SK-N-SH treated with all-trans-retinoic acid at 6 μM for 48 hours (cell line): ENCODE results near the gene NPFFR1.

ENCODE experiments used
- ATAC-seq: fragments of 200-7000 bp; cut with Tn5 transposase; 3 replicates; pipeline ENCODE4 v1.9.1; 2020; ENCODE audit warnings: mild to moderate bottlenecking, moderate library complexity
- ARNTL ChIP-seq: fragments of 450-650 bp; formaldehyde crosslinking; IDR thresholded peaks from 2 replicates; pipeline ENCODE4 v1.5.0; 2020; ENCODE audit warnings: low read depth, mild to moderate bottlenecking, moderate library complexity, borderline replicate concordance
- BACH2 ChIP-seq: fragments of 250-450 bp; sonication (Bioruptor Pico); IDR thresholded peaks from 2 replicates; pipeline ENCODE4 v1.9.0; 2021; ENCODE audit warnings: mild to moderate bottlenecking, borderline replicate concordance
- ESRRG ChIP-seq: fragments of 250-450 bp; sonication (Bioruptor Pico); IDR thresholded peaks from 2 replicates; pipeline ENCODE4 v1.6.1; 2021; ENCODE audit warnings: mild to moderate bottlenecking
- GLIS3 ChIP-seq: fragments of 250-450 bp; sonication (Bioruptor Pico); IDR thresholded peaks from 2 replicates; pipeline ENCODE4 v1.5.0; 2020; ENCODE audit warnings: mild to moderate bottlenecking, moderate library complexity
- ISL1 ChIP-seq: fragments of 250-450 bp; sonication (Bioruptor Pico); IDR thresholded peaks from 2 replicates; pipeline ENCODE4 v2.1.2; 2022; ENCODE audit warnings: mild to moderate bottlenecking, moderate library complexity
- OSR1 ChIP-seq: fragments of 250-450 bp; sonication (Bioruptor Pico); IDR thresholded peaks from 2 replicates; pipeline ENCODE4 v1.8.0; 2022; ENCODE audit warnings: moderate library complexity, mild to moderate bottlenecking, inconsistent platforms
- PPARA ChIP-seq: fragments of 250-450 bp; sonication (Bioruptor Pico); IDR thresholded peaks from 2 replicates; pipeline ENCODE4 v1.5.0; 2020; ENCODE audit warnings: mild to moderate bottlenecking, borderline replicate concordance
- RARB ChIP-seq: fragments of 250-450 bp; sonication (Bioruptor Pico); IDR thresholded peaks from 2 replicates; pipeline ENCODE4 v1.8.0; 2021; ENCODE audit warnings: mild to moderate bottlenecking, moderate library complexity
- SNAI2 ChIP-seq: fragments of 250-450 bp; sonication (Bioruptor Pico); IDR thresholded peaks from 2 replicates; pipeline ENCODE4 v1.5.0; 2020; ENCODE audit warnings: mild to moderate bottlenecking, moderate library complexity
- TCF4 ChIP-seq: fragments of 250-450 bp; sonication (Bioruptor Pico); IDR thresholded peaks from 2 replicates; pipeline ENCODE4 v1.8.0; 2021; ENCODE audit warnings: mild to moderate bottlenecking, moderate library complexity, borderline replicate concordance
- TOX ChIP-seq: fragments of 250-450 bp; sonication (Bioruptor Pico); IDR thresholded peaks from 2 replicates; pipeline ENCODE4 v1.8.0; 2021; ENCODE audit warnings: mild to moderate bottlenecking, moderate library complexity, borderline replicate concordance
- ZC3H10 ChIP-seq: fragments of 250-450 bp; sonication (Bioruptor Pico); IDR thresholded peaks from 2 replicates; pipeline ENCODE4 v1.5.1; 2021; ENCODE audit warnings: mild to moderate bottlenecking, moderate library complexity
- ZFP3 ChIP-seq: fragments of 250-450 bp; sonication (Bioruptor Pico); IDR thresholded peaks from 2 replicates; pipeline ENCODE4 v1.5.0; 2020; ENCODE audit warnings: mild to moderate bottlenecking, moderate library complexity
- ZNF565 ChIP-seq: fragments of 450-650 bp; formaldehyde crosslinking; conservative IDR thresholded peaks from 2 replicates; pipeline ENCODE4 v1.5.0; 2020; ENCODE audit warnings: low read depth, mild to moderate bottlenecking, moderate library complexity
- ZNF70 ChIP-seq: fragments of 450-650 bp; formaldehyde crosslinking; IDR thresholded peaks from 2 replicates; pipeline ENCODE4 v1.5.0; 2020; ENCODE audit warnings: mild to moderate bottlenecking, moderate library complexity
- ZNF8 ChIP-seq: fragments of 450-650 bp; formaldehyde crosslinking; IDR thresholded peaks from 2 replicates; pipeline ENCODE4 v1.5.0; 2020; ENCODE audit warnings: mild to moderate bottlenecking, moderate library complexity
- TF ChIP-seq, protein P1 (sequence below): fragments of 250-450 bp; sonication (Bioruptor Pico); IDR thresholded peaks from 2 replicates; pipeline ENCODE4 v1.8.0; 2020; ENCODE audit warnings: mild to moderate bottlenecking, moderate library complexity, borderline replicate concordance
- TF ChIP-seq, protein P2 (sequence below): fragments of 250-450 bp; sonication (Bioruptor Pico); IDR thresholded peaks from 2 replicates; pipeline ENCODE4 v1.5.1; 2021; ENCODE audit warnings: mild to moderate bottlenecking, moderate library complexity
- TF ChIP-seq, protein P3 (sequence below): fragments of 250-450 bp; sonication (Bioruptor Pico); IDR thresholded peaks from 2 replicates; pipeline ENCODE4 v1.5.1; 2020; ENCODE audit warnings: low read depth, mild to moderate bottlenecking, moderate library complexity
- TF ChIP-seq, protein P4 (sequence below): fragments of 250-450 bp; sonication (Bioruptor Pico); IDR thresholded peaks from 2 replicates; pipeline ENCODE4 v1.5.0; 2020; ENCODE audit warnings: mild to moderate bottlenecking, moderate library complexity

Gene NPFFR1

DNA sequence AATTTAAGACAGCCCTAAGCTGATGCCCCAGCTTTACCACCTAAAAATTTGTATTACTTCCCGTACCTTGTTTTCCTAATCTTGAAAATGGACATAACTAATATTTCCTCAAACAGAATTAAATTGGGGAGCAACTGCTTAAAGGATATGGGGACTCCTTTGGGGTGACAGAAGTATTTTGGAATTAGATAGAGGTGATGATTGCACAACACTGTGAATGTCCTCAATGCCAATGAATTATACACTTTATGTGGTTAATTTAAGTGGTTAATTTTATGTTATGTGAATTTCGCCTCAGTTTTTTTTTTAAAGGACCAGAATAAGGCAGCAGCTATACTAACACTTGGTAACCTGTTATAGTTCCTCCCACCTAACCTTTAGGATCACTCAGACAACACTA lies 19.9 kb upstream of the NPFFR1 start:
- ATAC-seq, result no peak
- no peak for TF ChIP-seq RARB (CRISPR knock-in tag)
- TF ChIP-seq, protein P1, sequence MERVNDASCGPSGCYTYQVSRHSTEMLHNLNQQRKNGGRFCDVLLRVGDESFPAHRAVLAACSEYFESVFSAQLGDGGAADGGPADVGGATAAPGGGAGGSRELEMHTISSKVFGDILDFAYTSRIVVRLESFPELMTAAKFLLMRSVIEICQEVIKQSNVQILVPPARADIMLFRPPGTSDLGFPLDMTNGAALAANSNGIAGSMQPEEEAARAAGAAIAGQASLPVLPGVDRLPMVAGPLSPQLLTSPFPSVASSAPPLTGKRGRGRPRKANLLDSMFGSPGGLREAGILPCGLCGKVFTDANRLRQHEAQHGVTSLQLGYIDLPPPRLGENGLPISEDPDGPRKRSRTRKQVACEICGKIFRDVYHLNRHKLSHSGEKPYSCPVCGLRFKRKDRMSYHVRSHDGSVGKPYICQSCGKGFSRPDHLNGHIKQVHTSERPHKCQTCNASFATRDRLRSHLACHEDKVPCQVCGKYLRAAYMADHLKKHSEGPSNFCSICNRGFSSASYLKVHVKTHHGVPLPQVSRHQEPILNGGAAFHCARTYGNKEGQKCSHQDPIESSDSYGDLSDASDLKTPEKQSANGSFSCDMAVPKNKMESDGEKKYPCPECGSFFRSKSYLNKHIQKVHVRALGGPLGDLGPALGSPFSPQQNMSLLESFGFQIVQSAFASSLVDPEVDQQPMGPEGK (CRISPR knock-in tag), result no peak
- TF ChIP-seq TCF4 (CRISPR knock-in tag), result no peak
- no peak for TF ChIP-seq PPARA (CRISPR knock-in tag)
- no peak for TF ChIP-seq ZNF70
- no peak for TF ChIP-seq OSR1 (CRISPR knock-in tag)
- no peak for TF ChIP-seq ZC3H10 (CRISPR knock-in tag)
- no peak for TF ChIP-seq ISL1 (CRISPR knock-in tag)
- TF ChIP-seq GLIS3 (CRISPR knock-in tag), result no peak
- TF ChIP-seq, protein P2, sequence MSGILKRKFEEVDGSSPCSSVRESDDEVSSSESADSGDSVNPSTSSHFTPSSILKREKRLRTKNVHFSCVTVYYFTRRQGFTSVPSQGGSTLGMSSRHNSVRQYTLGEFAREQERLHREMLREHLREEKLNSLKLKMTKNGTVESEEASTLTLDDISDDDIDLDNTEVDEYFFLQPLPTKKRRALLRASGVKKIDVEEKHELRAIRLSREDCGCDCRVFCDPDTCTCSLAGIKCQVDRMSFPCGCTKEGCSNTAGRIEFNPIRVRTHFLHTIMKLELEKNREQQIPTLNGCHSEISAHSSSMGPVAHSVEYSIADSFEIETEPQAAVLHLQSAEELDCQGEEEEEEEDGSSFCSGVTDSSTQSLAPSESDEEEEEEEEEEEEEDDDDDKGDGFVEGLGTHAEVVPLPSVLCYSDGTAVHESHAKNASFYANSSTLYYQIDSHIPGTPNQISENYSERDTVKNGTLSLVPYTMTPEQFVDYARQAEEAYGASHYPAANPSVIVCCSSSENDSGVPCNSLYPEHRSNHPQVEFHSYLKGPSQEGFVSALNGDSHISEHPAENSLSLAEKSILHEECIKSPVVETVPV (CRISPR knock-in tag), result no peak
- TF ChIP-seq, all 23 proteins: peak for 0

DNA sequence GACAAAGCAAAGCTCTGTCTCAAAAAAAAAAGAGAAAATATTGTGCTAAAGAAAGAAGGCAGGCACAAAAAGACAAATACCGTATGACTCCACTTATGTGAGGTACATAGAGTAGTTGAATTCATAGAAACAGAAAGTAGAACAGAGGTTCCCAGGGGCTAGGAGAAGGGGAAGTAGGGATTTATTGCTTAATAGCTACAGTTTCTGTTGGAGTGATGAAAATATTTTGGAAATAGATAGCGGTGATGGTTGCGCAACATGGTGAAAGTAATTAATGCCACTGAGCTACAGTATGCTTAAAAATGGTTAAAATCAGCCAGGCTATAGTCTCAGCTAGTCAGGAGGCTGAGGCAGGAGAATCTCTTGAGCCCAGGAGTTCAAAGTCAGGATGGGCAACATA lies 18.5 kb upstream of the NPFFR1 start:
- TF ChIP-seq GLIS3 (CRISPR knock-in tag) (no peak), ESRRG (no peak)
- TF ChIP-seq, all 23 proteins: peak for 0
- no peak for ATAC-seq

DNA sequence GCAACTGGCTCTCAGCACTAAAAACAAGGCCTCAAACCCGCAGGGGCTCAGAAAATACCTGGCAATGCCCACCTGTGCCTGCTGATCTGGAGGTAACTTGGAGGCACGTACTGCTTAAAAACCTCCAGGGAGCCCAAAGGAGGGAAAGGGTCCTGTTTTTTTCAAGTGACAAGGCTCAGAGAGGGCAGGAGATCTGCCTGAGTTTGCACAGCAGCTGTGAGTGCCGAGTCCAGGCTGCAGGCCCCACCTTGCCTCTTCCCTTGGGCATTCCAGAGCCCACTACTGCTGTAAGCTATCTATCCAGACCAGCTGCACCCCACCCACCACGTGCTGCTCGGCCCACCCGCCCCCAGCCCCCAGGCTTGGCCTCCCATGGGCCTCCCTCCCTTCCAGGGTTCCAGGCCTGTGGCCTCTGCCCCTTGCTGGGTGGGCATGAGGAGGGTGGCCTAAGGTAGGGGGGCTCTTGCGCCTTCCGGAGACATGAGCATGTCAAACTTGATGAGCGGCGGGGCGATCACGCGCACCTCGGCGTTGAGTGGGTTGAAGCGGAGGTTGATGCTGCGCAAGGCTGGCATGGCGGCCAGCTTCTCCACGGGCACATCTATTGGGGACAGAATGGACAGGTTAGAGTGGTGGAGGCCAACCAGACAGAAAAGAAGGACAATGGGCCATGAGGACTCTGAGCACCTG lies 17.2 kb upstream of the NPFFR1 start:
- ATAC-seq, result no peak
- TF ChIP-seq BACH2 (CRISPR knock-in tag) (no peak), ZFP3 (CRISPR knock-in tag) (no peak), ARNTL (CRISPR knock-in tag) (no peak), ZC3H10 (CRISPR knock-in tag) (no peak), ZNF8 (CRISPR knock-in tag) (no peak), TCF4 (CRISPR knock-in tag) (no peak), RARB (CRISPR knock-in tag) (no peak), OSR1 (CRISPR knock-in tag) (no peak), SNAI2 (CRISPR knock-in tag) (no peak), ZNF565 (CRISPR knock-in tag) (no peak), TOX (CRISPR knock-in tag) (no peak), PPARA (CRISPR knock-in tag) (no peak)
- TF ChIP-seq, protein P3, sequence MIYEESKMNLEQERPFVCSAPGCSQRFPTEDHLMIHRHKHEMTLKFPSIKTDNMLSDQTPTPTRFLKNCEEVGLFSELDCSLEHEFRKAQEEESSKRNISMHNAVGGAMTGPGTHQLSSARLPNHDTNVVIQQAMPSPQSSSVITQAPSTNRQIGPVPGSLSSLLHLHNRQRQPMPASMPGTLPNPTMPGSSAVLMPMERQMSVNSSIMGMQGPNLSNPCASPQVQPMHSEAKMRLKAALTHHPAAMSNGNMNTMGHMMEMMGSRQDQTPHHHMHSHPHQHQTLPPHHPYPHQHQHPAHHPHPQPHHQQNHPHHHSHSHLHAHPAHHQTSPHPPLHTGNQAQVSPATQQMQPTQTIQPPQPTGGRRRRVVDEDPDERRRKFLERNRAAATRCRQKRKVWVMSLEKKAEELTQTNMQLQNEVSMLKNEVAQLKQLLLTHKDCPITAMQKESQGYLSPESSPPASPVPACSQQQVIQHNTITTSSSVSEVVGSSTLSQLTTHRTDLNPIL, result no peak
- TF ChIP-seq, protein P4, sequence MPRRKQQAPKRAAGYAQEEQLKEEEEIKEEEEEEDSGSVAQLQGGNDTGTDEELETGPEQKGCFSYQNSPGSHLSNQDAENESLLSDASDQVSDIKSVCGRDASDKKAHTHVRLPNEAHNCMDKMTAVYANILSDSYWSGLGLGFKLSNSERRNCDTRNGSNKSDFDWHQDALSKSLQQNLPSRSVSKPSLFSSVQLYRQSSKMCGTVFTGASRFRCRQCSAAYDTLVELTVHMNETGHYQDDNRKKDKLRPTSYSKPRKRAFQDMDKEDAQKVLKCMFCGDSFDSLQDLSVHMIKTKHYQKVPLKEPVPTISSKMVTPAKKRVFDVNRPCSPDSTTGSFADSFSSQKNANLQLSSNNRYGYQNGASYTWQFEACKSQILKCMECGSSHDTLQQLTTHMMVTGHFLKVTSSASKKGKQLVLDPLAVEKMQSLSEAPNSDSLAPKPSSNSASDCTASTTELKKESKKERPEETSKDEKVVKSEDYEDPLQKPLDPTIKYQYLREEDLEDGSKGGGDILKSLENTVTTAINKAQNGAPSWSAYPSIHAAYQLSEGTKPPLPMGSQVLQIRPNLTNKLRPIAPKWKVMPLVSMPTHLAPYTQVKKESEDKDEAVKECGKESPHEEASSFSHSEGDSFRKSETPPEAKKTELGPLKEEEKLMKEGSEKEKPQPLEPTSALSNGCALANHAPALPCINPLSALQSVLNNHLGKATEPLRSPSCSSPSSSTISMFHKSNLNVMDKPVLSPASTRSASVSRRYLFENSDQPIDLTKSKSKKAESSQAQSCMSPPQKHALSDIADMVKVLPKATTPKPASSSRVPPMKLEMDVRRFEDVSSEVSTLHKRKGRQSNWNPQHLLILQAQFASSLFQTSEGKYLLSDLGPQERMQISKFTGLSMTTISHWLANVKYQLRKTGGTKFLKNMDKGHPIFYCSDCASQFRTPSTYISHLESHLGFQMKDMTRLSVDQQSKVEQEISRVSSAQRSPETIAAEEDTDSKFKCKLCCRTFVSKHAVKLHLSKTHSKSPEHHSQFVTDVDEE (CRISPR knock-in tag), result no peak
- TF ChIP-seq, protein P2 (CRISPR knock-in tag), result no peak
